NK-92 (cell line): ENCODE data around the gene ENPP4.
A peak's percentile ranks its signal among the peaks of the same experiment; 100 is the strongest.
"Not testable (repeated sequence)": the region's sequence is repeated elsewhere in the genome, so short reads cannot be mapped to it uniquely, and the experiment has no call there.

ENCODE experiments used
- DNase-seq: peaks from one replicate; lab custom pipeline; 2025; ENCODE audit not compliant: unreplicated experiment; lab: John Stamatoyannopoulos, UW

The ENPP4 gene

GRCh38 chr6:46129629-46130511, at the start of gene ENPP4:
Gene ENPP4 (plus strand): TSS chr6:46129989. CDS start chr6:46139584, 9,595 bp downstream.
- peak; percentile 46 for DNase-seq

- DNase-seq: no peak
These were observed 49.7 kb upstream of the ENPP4 start for GRCh38 chr6:46080111-46080510.

- not testable (repeated sequence) for DNase-seq
These were observed 44.1 kb upstream of the ENPP4 start for GRCh38 chr6:46085688-46086087.

- no peak for DNase-seq
These were observed 39.4 kb upstream of the ENPP4 start for GRCh38 chr6:46090115-46091079.

GRCh38 chr6:46091080-46091478, 38.7 kb upstream of the ENPP4 start:
- no peak for DNase-seq

- no peak for DNase-seq
These were observed 34.5 kb upstream of the ENPP4 start for GRCh38 chr6:46095251-46095650.

- no peak for DNase-seq
These were observed 32.4 kb upstream of the ENPP4 start for GRCh38 chr6:46097366-46097765.

- DNase-seq: no peak
These were observed 31.1 kb upstream of the ENPP4 start for GRCh38 chr6:46098678-46099077.

- DNase-seq: no peak
These were observed 29.8 kb upstream of the ENPP4 start for GRCh38 chr6:46099952-46100351.

GRCh38 chr6:46102123-46102522, 27.7 kb upstream of the ENPP4 start:
- DNase-seq: no peak

GRCh38 chr6:46103441-46104115, 26.2 kb upstream of the ENPP4 start:
- no peak for DNase-seq

GRCh38 chr6:46104209-46104608, 25.6 kb upstream of the ENPP4 start:
- DNase-seq: no peak

- no peak for DNase-seq
These were observed 24.2 kb upstream of the ENPP4 start for GRCh38 chr6:46105568-46105967.

GRCh38 chr6:46113370-46113769, 16.4 kb upstream of the ENPP4 start:
- no peak for DNase-seq

- DNase-seq: no peak
These were observed 14.2 kb upstream of the ENPP4 start for GRCh38 chr6:46115634-46116033.

- DNase-seq: no peak
These were observed 13.5 kb upstream of the ENPP4 start for GRCh38 chr6:46116289-46116688.

- no peak for DNase-seq
These were observed 11.6 kb upstream of the ENPP4 start for GRCh38 chr6:46118157-46118556.

GRCh38 chr6:46118836-46119235, 11.0 kb upstream of the ENPP4 start:
- no peak for DNase-seq

GRCh38 chr6:46119679-46120078, 10.1 kb upstream of the ENPP4 start:
- not testable (repeated sequence) for DNase-seq

GRCh38 chr6:46128476-46128875, 1.3 kb upstream of the ENPP4 start:
- no peak for DNase-seq

GRCh38 chr6:46129291-46129628, 529 bp upstream of the ENPP4 start:
- no peak for DNase-seq
